Astrocyte of the cerebellum (primary cell): ENCODE results near the gene TRIB2.
A peak's percentile ranks its signal among the peaks of the same experiment; 100 is the strongest.

ENCODE experiments used
- DNase-seq: peaks from one replicate; pipeline ENCODE4 v3.0.0-alpha.2; 2011; ENCODE audit warnings: low read depth
- H3K4me3 ChIP-seq: 2 replicates; pipeline ENCODE4 v1.5.1; 2011; ENCODE audit warnings: mild to moderate bottlenecking, low read depth, low read length, moderate library complexity
- in situ Hi-C: cut with HindIII; loops from 2 replicates; pipeline ENCODE4 v1.10.0; 2017; ENCODE audit warnings: low sequenced_read_pairs
- TF ChIP-seq, protein P1 (sequence below): IDR thresholded peaks from 2 replicates; pipeline ENCODE4 v1.5.1; 2012; ENCODE audit warnings: low read length, low read depth, moderate library complexity, mild to moderate bottlenecking; ENCODE audit errors: missing control alignments

TRIB2 gene

GRCh38 chr2:12718015-12718671, 1.4 kb downstream of the TRIB2 start:
- H3K4me3 ChIP-seq = peak overlapping the region; percentile 72
- in situ Hi-C loops = no loop called here
- DNase-seq = no peak
- TF ChIP-seq, protein P1, sequence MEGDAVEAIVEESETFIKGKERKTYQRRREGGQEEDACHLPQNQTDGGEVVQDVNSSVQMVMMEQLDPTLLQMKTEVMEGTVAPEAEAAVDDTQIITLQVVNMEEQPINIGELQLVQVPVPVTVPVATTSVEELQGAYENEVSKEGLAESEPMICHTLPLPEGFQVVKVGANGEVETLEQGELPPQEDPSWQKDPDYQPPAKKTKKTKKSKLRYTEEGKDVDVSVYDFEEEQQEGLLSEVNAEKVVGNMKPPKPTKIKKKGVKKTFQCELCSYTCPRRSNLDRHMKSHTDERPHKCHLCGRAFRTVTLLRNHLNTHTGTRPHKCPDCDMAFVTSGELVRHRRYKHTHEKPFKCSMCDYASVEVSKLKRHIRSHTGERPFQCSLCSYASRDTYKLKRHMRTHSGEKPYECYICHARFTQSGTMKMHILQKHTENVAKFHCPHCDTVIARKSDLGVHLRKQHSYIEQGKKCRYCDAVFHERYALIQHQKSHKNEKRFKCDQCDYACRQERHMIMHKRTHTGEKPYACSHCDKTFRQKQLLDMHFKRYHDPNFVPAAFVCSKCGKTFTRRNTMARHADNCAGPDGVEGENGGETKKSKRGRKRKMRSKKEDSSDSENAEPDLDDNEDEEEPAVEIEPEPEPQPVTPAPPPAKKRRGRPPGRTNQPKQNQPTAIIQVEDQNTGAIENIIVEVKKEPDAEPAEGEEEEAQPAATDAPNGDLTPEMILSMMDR = no peak

DNA sequence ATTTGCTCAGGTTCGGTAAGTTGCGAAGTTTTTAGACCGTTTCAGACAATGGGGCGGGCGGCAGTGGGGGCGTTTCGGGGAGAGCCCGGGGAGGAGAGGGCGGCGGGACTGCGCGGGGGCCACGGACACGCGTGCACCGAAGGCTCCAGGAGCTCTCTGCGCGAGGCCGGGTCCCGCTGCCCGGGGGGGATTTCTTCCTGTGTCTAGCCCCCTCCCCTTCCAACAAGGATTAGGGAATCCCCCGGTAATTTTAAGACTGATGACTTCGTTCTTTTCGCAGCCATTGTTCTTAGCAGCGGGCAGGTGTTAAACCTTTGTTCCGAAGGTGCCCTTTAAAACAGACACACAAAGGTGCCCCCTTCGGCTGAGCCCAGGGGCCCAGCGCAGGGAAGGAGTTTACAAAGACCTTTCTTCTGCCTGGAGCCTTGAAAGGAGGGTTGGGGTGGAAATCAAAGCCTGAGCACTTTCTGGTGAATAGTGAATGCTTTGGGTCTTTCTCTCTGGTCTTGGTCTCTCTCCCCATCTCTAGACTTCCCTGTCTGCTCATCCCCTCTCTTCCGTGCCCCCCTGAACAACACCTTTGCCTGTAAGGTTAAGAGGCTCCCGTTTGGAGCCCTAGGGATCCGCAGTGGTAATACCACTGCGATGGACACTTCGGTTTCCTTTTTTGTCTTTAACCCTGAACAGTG, 2.1 kb downstream of the TRIB2 start:
- in situ Hi-C loops = no loop called here
- TF ChIP-seq, protein P1 = no peak
- H3K4me3 ChIP-seq = peak overlapping the region; percentile 72
- DNase-seq = no peak

GRCh38 chr2:12719400-12720277, 2.9 kb downstream of the TRIB2 start:
- no peak for DNase-seq

GRCh38 chr2:12720278-12720620, 3.5 kb downstream of the TRIB2 start:
- TF ChIP-seq, protein P1 = no peak
- peak overlapping the region; percentile 72 for H3K4me3 ChIP-seq
- in situ Hi-C loops = loop anchor here (5.0 to 10.0 kb wide), 2 partner anchors 207 to 275 kb away; no protein-coding TSS in a partner anchor
- no peak for DNase-seq

More at GRCh38 chr2:12719400-12720277, 2.9 kb downstream of the TRIB2 start:
- TF ChIP-seq, protein P1 = no peak
- in situ Hi-C loops = loop anchor here (5.0 to 10.0 kb wide), 2 partner anchors 208 to 275 kb away; no protein-coding TSS in a partner anchor
- H3K4me3 ChIP-seq = peak overlapping the region; percentile 72

- TF ChIP-seq, protein P1 = no peak
- DNase-seq = no peak
- peak overlapping the region; percentile 72 for H3K4me3 ChIP-seq
- in situ Hi-C loops = loop anchor here (5.0 to 10.0 kb wide), 2 partner anchors 206 to 274 kb away; no protein-coding TSS in a partner anchor
These were observed 4.1 kb downstream of the TRIB2 start for GRCh38 chr2:12720754-12721378.
